ENCODE results near the gene ITGAE. TPM values are rescaled to one million over a fixed set of nuclear protein-coding genes. Genes with fewer than 3 reads are reported as not detected.

ITGAE gene
- total RNA-seq, 1 experiment from 2014 or later: 51.3 TPM

GRCh38 chr17:3665834-3666233 lies 135.2 kb downstream of the ITGAE start:
- H2AFZ ChIP-seq (ENCODE audit: low read length): no peak overlapping the region
- H3K27me3 ChIP-seq (ENCODE audit: low read length): no peaks in the 10 kb centered on the region
- no peaks in the 10 kb centered on the region; the same call in 1 of the 2 replicates for H4K20me1 ChIP-seq (ENCODE audit: insufficient read depth, low read depth, low read length)
- no peak overlapping the region for H3K4me3 ChIP-seq (ENCODE audit: low read length)
- H3K4me2 ChIP-seq (ENCODE audit: low read depth, low read length, poor library complexity, severe bottlenecking): no peak overlapping the region
- no peaks in the 10 kb centered on the region for H3K36me3 ChIP-seq (ENCODE audit: insufficient read depth, low read length)
- no peak overlapping the region for H3K9ac ChIP-seq (ENCODE audit: low read length)
- H3K4me1 ChIP-seq (ENCODE audit: low read length): peaks cover 22% of the 10 kb centered on the region
- H3K9me3 ChIP-seq (ENCODE audit: low read length): no peaks in the 10 kb centered on the region
- no peak for DNase-seq
- peaks cover 30% of the 10 kb centered on the region for H3K79me2 ChIP-seq (ENCODE audit: low read length)
- H3K27ac ChIP-seq (ENCODE audit: low read length): no peak overlapping the region
- no peaks in the 10 kb centered on the region for H3K9me2 ChIP-seq (replicated peaks; ENCODE audit: insufficient read depth, low read length)

Other genes with a start within 250 kb of the ITGAE start
- gene TRPV3, start 243.4 kb downstream of the ITGAE start, total RNA-seq (2014; rRNA removed; shearing (Covaris generic); ENCODE audit: low replicate concordance): 0.87 and 1.4 TPM in 2 replicates
- gene TRPV1, start 191.8 kb downstream of the ITGAE start, total RNA-seq (2014; rRNA removed; shearing (Covaris generic); ENCODE audit: low replicate concordance): 3.3 and 4.3 TPM in 2 replicates
- gene SHPK, start 164.9 kb downstream of the ITGAE start, total RNA-seq (2014; rRNA removed; shearing (Covaris generic); ENCODE audit: low replicate concordance): 5.4 and 11.6 TPM in 2 replicates
- 21.1 and 27.3 TPM in 2 replicates for gene CTNS, start 164.4 kb downstream of the ITGAE start, total RNA-seq (2014; rRNA removed; shearing (Covaris generic); ENCODE audit: low replicate concordance)
- 31.5 and 39.5 TPM in 2 replicates for gene TAX1BP3, start 132.6 kb downstream of the ITGAE start, total RNA-seq (2014; rRNA removed; shearing (Covaris generic); ENCODE audit: low replicate concordance)
- 21.0 and 34.2 TPM in 2 replicates for gene EMC6, start 132.4 kb downstream of the ITGAE start, total RNA-seq (2014; rRNA removed; shearing (Covaris generic); ENCODE audit: low replicate concordance)
- 60.4 and 86.1 TPM in 2 replicates for gene P2RX5, start 105.0 kb downstream of the ITGAE start, total RNA-seq (2014; rRNA removed; shearing (Covaris generic); ENCODE audit: low replicate concordance)
- 17.5 and 20.3 TPM in 2 replicates for gene HASPIN, start 77.3 kb downstream of the ITGAE start, total RNA-seq (2014; rRNA removed; shearing (Covaris generic); ENCODE audit: low replicate concordance)
- gene NCBP3, start 45.1 kb upstream of the ITGAE start, total RNA-seq (2014; rRNA removed; shearing (Covaris generic); ENCODE audit: low replicate concordance): 10.1 and 17.0 TPM in 2 replicates
- gene CAMKK1, start 91.9 kb upstream of the ITGAE start, total RNA-seq (2014; rRNA removed; shearing (Covaris generic); ENCODE audit: low replicate concordance): 0.07 and 0.58 TPM in 2 replicates
- gene P2RX1, start 115.3 kb upstream of the ITGAE start, total RNA-seq (2014; rRNA removed; shearing (Covaris generic); ENCODE audit: low replicate concordance): not detected in 2 replicates
- 101 and 204 TPM in 2 replicates for gene ATP2A3, start 163.2 kb upstream of the ITGAE start, total RNA-seq (2014; rRNA removed; shearing (Covaris generic); ENCODE audit: low replicate concordance)